SK-N-SH (cell line): ENCODE results near the gene SLAMF7.

ENCODE experiments used
- CHD2 ChIP-seq: fragments of 150-350 bp; IDR thresholded peaks from 2 replicates; pipeline ENCODE4 v1.6.1; 2018; ENCODE audit warnings: low read length; ENCODE audit not compliant: partially characterized antibody
- CTCF ChIP-seq: fragments of 200-600 bp; sonication (generic); IDR thresholded peaks from 2 replicates; pipeline ENCODE4 v1.6.1; 2017; ENCODE audit warnings: antibody characterized with exemption, mild to moderate bottlenecking, moderate library complexity
- EP300 ChIP-seq, 2 experiments: IDR thresholded peaks; 2 replicates each; pipeline versions ENCODE4 v1.4.0 to v1.6.1; 2012; ENCODE audit warnings: borderline replicate concordance in 1 of 2, low read depth in 1 of 2, low read length in 1 of 2
- GABPA ChIP-seq: IDR thresholded peaks from 2 replicates; pipeline ENCODE4 v1.4.0; 2012; ENCODE audit warnings: low read depth, mild to moderate bottlenecking
- NFIC ChIP-seq: IDR thresholded peaks from 2 replicates; pipeline ENCODE4 v1.4.0; 2012; ENCODE audit warnings: borderline replicate concordance
- POLR2AphosphoS5 ChIP-seq: IDR thresholded peaks from 2 replicates; pipeline ENCODE4 v1.6.1; 2012; ENCODE audit warnings: low read depth, low read length

- TF ChIP-seq CHD2 (no peak), POLR2AphosphoS5 (no peak), CTCF (no peak), EP300 (IDR thresholded peaks at IDR 0.05; ENCODE audit: borderline replicate concordance in 1 of 2, low read depth in 1 of 2, low read length in 1 of 2) (no peak), GABPA (no peak), NFIC (no peak)
Measured at GRCh38 chr1:160756849-160757201, 17.8 kb downstream of the SLAMF7 start.
